Muscle of leg (tissue), 11 donors: Measurements from ENCODE around the gene RILP. TPM values are rescaled to one million over a fixed set of nuclear protein-coding genes. Genes with fewer than 3 reads are reported as not detected.

ENCODE experiments used
- DNase-seq: peaks from one replicate; pipeline ENCODE4 v3.0.0; 2013
- H3K27ac ChIP-seq: one replicate; pipeline ENCODE4 v1.5.1; 2013; ENCODE audit warnings: mild to moderate bottlenecking, low read length, control low read depth
- H3K27me3 ChIP-seq: one replicate; pipeline ENCODE4 v1.6.1; 2013; ENCODE audit warnings: low read length; ENCODE audit not compliant: control insufficient read depth, insufficient read depth
- H3K36me3 ChIP-seq: one replicate; pipeline ENCODE4 v1.6.1; 2013; ENCODE audit warnings: low read length; ENCODE audit not compliant: control insufficient read depth, insufficient read depth
- H3K4me1 ChIP-seq: one replicate; pipeline ENCODE4 v1.6.1; 2013; ENCODE audit warnings: low read length; ENCODE audit not compliant: control insufficient read depth, insufficient read depth
- H3K4me3 ChIP-seq: one replicate; pipeline ENCODE4 v1.5.1; 2013; ENCODE audit warnings: low read length, control low read depth
- H3K9me3 ChIP-seq: replicated peaks from 2 replicates; pipeline ENCODE4 v1.6.1; 2013; ENCODE audit warnings: low read depth, low read length; ENCODE audit not compliant: control insufficient read depth
- WGBS: methylation state at CpG from one replicate; pipeline ENCODE4 v1.1.5; 2013; ENCODE audit warnings: missing lambda C conversion rate; ENCODE audit not compliant: insufficient coverage; 5-methylcytosine and 5-hydroxymethylcytosine counted together
- polyA plus RNA-seq, 8 donors: library from polyadenylated mRNA; unstranded; fragments of 120-200 nt; gene quantifications; one replicate each; pipeline versions ENCODE4 v1.2.1 to v1.2.3, GENCODE V29; 2013; ENCODE audit warnings: inconsistent platforms in 1 of 8, low replicate concordance in 1 of 8; ENCODE audit not compliant: insufficient read length in 8 of 8, insufficient read depth in 1 of 8
- total RNA-seq: library from RNA; stranded (reverse); fragments of 120-200 nt; gene quantifications from one replicate; pipeline ENCODE4 v1.2.4, GENCODE V29; 2013

Gene RILP
- total and polyA plus RNA-seq, 9 donors = 4.0 to 5.7 (median 4.6) TPM

GRCh38 chr17:1604831-1605528, 44.7 kb downstream of the RILP start:
- Histone ChIP-seq H3K36me3 (no peaks in the 10 kb centered on the region), H3K9me3 (peaks cover 10% of the 10 kb centered on the region), H3K4me1 (peaks cover 24% of the 10 kb centered on the region), H3K4me3 (no peak overlapping the region), H3K27ac (peak overlapping the region; percentile 20), H3K27me3 (peaks cover 2% of the 10 kb centered on the region)
- peak; percentile 52 for DNase-seq
- 29% methylated on average over 29 of the region's 35 CpGs for WGBS

DNA sequence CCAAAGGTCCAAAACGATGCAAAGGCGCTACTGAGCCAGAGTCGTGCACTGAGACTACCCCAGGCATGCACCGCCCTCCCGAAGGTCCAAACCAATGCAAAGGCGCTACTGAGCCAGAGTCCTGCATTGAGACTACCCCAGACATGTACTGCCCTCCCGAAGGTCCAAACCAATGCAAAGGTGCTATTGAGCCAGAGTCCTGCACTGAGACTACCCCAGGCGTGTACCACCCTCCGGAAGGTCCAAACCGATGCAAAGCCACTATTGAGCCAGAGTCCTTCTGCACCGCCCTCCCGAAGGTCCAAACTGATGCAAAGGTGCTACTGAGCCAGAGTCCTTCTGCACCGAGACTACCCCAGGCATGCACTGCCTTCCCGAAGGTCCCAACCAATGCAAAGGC, 48.1 kb downstream of the RILP start:
- Histone ChIP-seq H3K27ac (no peak overlapping the region), H3K36me3 (no peaks in the 10 kb centered on the region), H3K9me3 (peaks cover 10% of the 10 kb centered on the region), H3K27me3 (peaks cover 2% of the 10 kb centered on the region), H3K4me3 (no peak overlapping the region), H3K4me1 (peaks cover 18% of the 10 kb centered on the region)
- WGBS = 94% methylated on average over 14 of the region's 14 CpGs
- no peak for DNase-seq

- Histone ChIP-seq H3K27ac (no peak overlapping the region), H3K27me3 (no peaks in the 10 kb centered on the region), H3K36me3 (no peaks in the 10 kb centered on the region), H3K9me3 (peaks cover 10% of the 10 kb centered on the region), H3K4me3 (no peak overlapping the region), H3K4me1 (no peaks in the 10 kb centered on the region)
- whole genome bisulfite sequencing = 65% methylated on average over 3 of the region's 8 CpGs
- no peak for DNase-seq
Observed at GRCh38 chr17:1598399-1599095, 51.1 kb downstream of the RILP start.

DNA sequence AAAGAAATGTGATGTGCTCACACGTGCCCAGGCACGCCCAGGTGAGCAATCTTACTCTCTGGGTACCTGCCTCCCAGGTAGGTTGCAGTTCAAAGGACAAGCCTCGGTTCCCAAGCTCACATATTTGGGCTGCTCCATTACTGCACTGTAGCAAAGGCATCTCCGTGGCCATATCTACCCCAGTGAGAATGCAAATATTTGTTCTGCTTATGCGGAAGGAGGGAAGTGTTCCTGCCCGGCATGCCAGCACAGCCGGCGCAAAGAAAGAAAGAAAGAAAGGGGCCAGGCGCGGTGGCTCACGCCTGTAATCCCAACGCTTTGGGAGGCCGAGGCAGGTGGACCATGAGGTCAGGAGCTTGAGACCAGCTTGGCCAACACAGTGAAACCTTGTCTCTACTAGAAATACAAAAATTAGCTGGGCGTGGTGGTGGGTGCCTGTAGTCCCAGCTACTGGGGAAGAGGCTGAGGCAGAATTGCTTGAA, 51.8 kb downstream of the RILP start:
- Histone ChIP-seq H3K4me1 (peaks cover 5% of the 10 kb centered on the region), H3K9me3 (peaks cover 10% of the 10 kb centered on the region), H3K4me3 (no peak overlapping the region), H3K27me3 (no peaks in the 10 kb centered on the region), H3K36me3 (no peaks in the 10 kb centered on the region), H3K27ac (no peak overlapping the region)
- no peak for DNase-seq
- WGBS = 88% methylated on average over 14 of the region's 14 CpGs

Other genes with a start within 250 kb of the RILP start
- 258 TPM for gene YWHAE, start 249.6 kb downstream of the RILP start, total RNA-seq
- gene YWHAE, start 249.6 kb downstream of the RILP start, polyA plus RNA-seq = 100 to 1,000 TPM; 637 to 826 (median 764) TPM
- gene CRK, start 193.6 kb downstream of the RILP start, total RNA-seq = 46.3 TPM
- 10 to 100 TPM; 34.0 to 56.1 (median 42.9) TPM for gene CRK, start 193.6 kb downstream of the RILP start, polyA plus RNA-seq
- gene MYO1C, start 157.2 kb downstream of the RILP start, total RNA-seq = 48.7 TPM
- gene MYO1C, start 157.2 kb downstream of the RILP start, polyA plus RNA-seq = 10 to 100 TPM; 75.8 to 90.2 (median 81.5) TPM
- 13.8 TPM for gene INPP5K, start 133.3 kb downstream of the RILP start, total RNA-seq
- 10 to 100 TPM; 21.2 to 31.5 (median 25.2) TPM for gene INPP5K, start 133.3 kb downstream of the RILP start, polyA plus RNA-seq
- 9.1 TPM for gene PITPNA, start 87.1 kb downstream of the RILP start, total RNA-seq
- 10 to 100 TPM; 22.8 to 36.7 (median 28.6) TPM for gene PITPNA, start 87.1 kb downstream of the RILP start, polyA plus RNA-seq
- gene SLC43A2, start 21.0 kb downstream of the RILP start, total RNA-seq = 3.8 TPM
- gene SLC43A2, start 21.0 kb downstream of the RILP start, polyA plus RNA-seq = 1 to 10 TPM; 3.4 to 8.6 (median 3.9) TPM
- 7.6 TPM for gene SCARF1, start 4.1 kb downstream of the RILP start, total RNA-seq
- 10 to 100 TPM in 1 of 8 donors, 1 to 10 TPM in 7; 7.0 to 11.8 (median 8.6) TPM for gene SCARF1, start 4.1 kb downstream of the RILP start, polyA plus RNA-seq
- 99.0 TPM for gene PRPF8, start 35.0 kb upstream of the RILP start, total RNA-seq
- 100 to 1,000 TPM; 175 to 237 (median 212) TPM for gene PRPF8, start 35.0 kb upstream of the RILP start, polyA plus RNA-seq
- 2.6 TPM for gene TLCD2, start 60.5 kb upstream of the RILP start, total RNA-seq
- 1 to 10 TPM; 4.1 to 8.0 (median 5.2) TPM for gene TLCD2, start 60.5 kb upstream of the RILP start, polyA plus RNA-seq
- 12.3 TPM for gene WDR81, start 74.8 kb upstream of the RILP start, total RNA-seq
- 10 to 100 TPM in 7 of 8 donors, 1 to 10 TPM in 1; 9.6 to 20.6 (median 14.4) TPM for gene WDR81, start 74.8 kb upstream of the RILP start, polyA plus RNA-seq
- gene SERPINF2, start 93.0 kb upstream of the RILP start, total RNA-seq = 0.58 TPM
- 1 to 10 TPM in 4 of 8 donors, under 1 TPM in 4; 0.41 to 4.0 (median 1.1) TPM for gene SERPINF2, start 93.0 kb upstream of the RILP start, polyA plus RNA-seq
- gene SERPINF1, start 112.2 kb upstream of the RILP start, total RNA-seq = 338 TPM
- gene SERPINF1, start 112.2 kb upstream of the RILP start, polyA plus RNA-seq = 100 to 1,000 TPM; 231 to 355 (median 273) TPM
- gene SMYD4, start 180.0 kb upstream of the RILP start, total RNA-seq = 6.9 TPM
- gene SMYD4, start 180.0 kb upstream of the RILP start, polyA plus RNA-seq = 1 to 10 TPM; 6.0 to 8.3 (median 6.8) TPM
- gene RPA1, start 180.1 kb upstream of the RILP start, total RNA-seq = 14.9 TPM
- 10 to 100 TPM; 38.2 to 71.9 (median 50.1) TPM for gene RPA1, start 180.1 kb upstream of the RILP start, polyA plus RNA-seq